ENCODE data around the gene SAA2.
"Not testable (repeated sequence)": the region's sequence is repeated elsewhere in the genome, so short reads cannot be mapped to it uniquely, and the experiment has no call there.

DNA sequence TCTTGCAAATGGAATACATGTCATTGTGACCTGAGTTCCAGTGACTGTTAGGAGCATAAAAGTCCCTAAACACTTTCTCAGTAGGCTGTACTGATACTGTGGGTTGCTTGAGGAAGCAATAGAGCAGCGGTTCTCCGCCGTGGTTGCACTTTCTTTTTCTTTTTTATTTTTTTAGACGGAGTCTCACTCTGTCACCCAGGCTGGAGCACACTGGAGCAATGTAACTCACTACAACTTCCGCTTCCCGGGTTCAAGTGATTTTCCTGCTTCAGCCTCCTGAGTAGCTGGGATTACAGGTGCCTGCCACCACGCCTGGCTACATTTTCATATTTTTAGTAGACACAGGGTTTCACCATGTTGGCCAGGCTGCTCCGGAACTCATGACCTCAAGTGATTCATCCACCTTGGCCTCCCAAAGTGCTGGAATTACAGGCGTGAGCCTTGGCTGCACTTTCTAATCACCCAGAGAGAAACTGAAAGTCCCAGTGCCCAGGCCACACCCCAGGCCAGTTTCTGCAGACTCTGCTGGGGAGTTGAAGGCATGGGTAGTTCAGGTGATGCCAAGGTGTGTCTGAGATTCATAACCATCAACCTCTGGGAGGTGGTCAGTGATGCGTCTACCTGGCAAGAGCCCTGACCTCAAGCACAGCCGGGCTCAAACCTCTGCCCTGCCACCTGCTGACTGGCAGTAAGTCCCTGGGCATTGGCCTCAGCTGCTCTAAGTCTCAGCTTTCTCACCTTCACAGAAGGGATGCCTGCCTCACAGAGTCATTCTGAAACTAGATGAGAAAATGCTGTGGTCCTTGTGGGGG lies 1.9 kb downstream of the SAA2 start:
- TF ChIP-seq CTCF (conservative IDR thresholded peaks at IDR 0.05; ENCODE audit: low read depth, low read length); CHD1 (IDR thresholded peaks at IDR 0.05; ENCODE audit: low read depth, low read length); RCOR1 (IDR thresholded peaks at IDR 0.05; ENCODE audit: insufficient replicate concordance, low read length); POLR2A (IDR thresholded peaks at IDR 0.05; ENCODE audit: low read depth, low read length); MXI1 (IDR thresholded peaks at IDR 0.05; ENCODE audit: borderline replicate concordance, low read depth, low read length); RFX5 (IDR thresholded peaks at IDR 0.05; ENCODE audit: low read depth, low read length); MAZ (IDR thresholded peaks at IDR 0.05; ENCODE audit: borderline replicate concordance, low read depth, low read length); RAD21 (IDR thresholded peaks at IDR 0.05; ENCODE audit: low read length); BHLHE40 (IDR thresholded peaks at IDR 0.05; ENCODE audit: low read depth, low read length); MAFK (IDR thresholded peaks at IDR 0.05; ENCODE audit: low read depth, low read length); SMC3 (IDR thresholded peaks at IDR 0.05; ENCODE audit: low read depth, low read length); FOS (IDR thresholded peaks at IDR 0.05; ENCODE audit: low read depth, low read length); CEBPB (IDR thresholded peaks at IDR 0.05; ENCODE audit: low read depth, low read length): not testable (repeated sequence)

Data from IMR-90 (cell line).